Ascending aorta (tissue), 2 donors: ENCODE data around the gene NAGPA. TPM values are rescaled to one million over a fixed set of nuclear protein-coding genes. Genes with fewer than 3 reads are reported as not detected.

Source experiments
- DNase-seq, 2 donors: peaks; one replicate each; pipeline ENCODE4 v3.0.0-alpha.2; 2019; ENCODE audit warnings: low spot score in 2 of 2
- H3K27ac ChIP-seq, 2 donors: fragments of 200-600 bp; sonication (generic); one replicate each; pipeline ENCODE4 v1.5.1; 2016 to 2017; ENCODE audit warnings: mild to moderate bottlenecking in 1 of 2
- H3K27me3 ChIP-seq: fragments of 200-600 bp; sonication (generic); one replicate; pipeline ENCODE4 v1.5.1; 2017
- H3K36me3 ChIP-seq, 2 donors: fragments of 200-600 bp; sonication (generic); one replicate each; pipeline ENCODE4 v1.5.1; 2016
- H3K4me1 ChIP-seq, 2 donors: fragments of 200-600 bp; sonication (generic); one replicate each; pipeline ENCODE4 v1.5.1; 2016 to 2017; ENCODE audit warnings: mild to moderate bottlenecking in 1 of 2
- H3K4me3 ChIP-seq, 2 donors: fragments of 200-600 bp; sonication (generic); one replicate each; pipeline ENCODE4 v1.5.1; 2016 to 2017; ENCODE audit warnings: mild to moderate bottlenecking in 1 of 2
- H3K9me3 ChIP-seq, 2 donors: fragments of 200-600 bp; sonication (generic); one replicate each; pipeline ENCODE4 v1.5.1; 2016
- CTCF ChIP-seq, 3 experiments: fragments of 200-600 bp in 2 of 3; fragments of 450-650 bp in 1 of 3; sonication (generic) in 2 of 3; IDR thresholded peaks; one replicate each; pipeline ENCODE4 v1.5.1; 2016 to 2019; ENCODE audit warnings: antibody characterized with exemption in 3 of 3, mild to moderate bottlenecking in 1 of 3, moderate library complexity in 1 of 3
- intact Hi-C: fragments of 100-400 bp; cut with DNase I; formaldehyde crosslinking; loops from one replicate; pipeline ENCODE4 v1.15.1; 2023
- total RNA-seq: library from RNA; depleted of rRNA; stranded (reverse); fragments of >200 nt; gene quantifications from one replicate; pipeline ENCODE4 v1.1.0, GENCODE V29; 2016

Gene NAGPA
- total RNA-seq, 1 donor from 2014 or later, result 23.0 TPM

- DNase-seq, result no peak
- Histone ChIP-seq H3K27me3 (no peaks in the 10 kb centered on the region), H3K4me1 (peaks cover 0 to 2% of the 10 kb centered on the region in 2 donors), H3K4me3 (no peak overlapping the region), H3K27ac (no peak overlapping the region), H3K9me3 (no peaks in the 10 kb centered on the region), H3K36me3 (no peaks in the 10 kb centered on the region)
- TF ChIP-seq CTCF (IDR thresholded peaks at IDR 0.05), result no peak
- intact Hi-C loops, result no loop called here
Measured at GRCh38 chr16:5064915-5065314, 31.2 kb upstream of the NAGPA start.

- Histone ChIP-seq H3K27ac (no peak overlapping the region), H3K4me1 (peaks cover 0 to 2% of the 10 kb centered on the region in 2 donors), H3K9me3 (no peaks in the 10 kb centered on the region), H3K4me3 (no peak overlapping the region), H3K27me3 (no peaks in the 10 kb centered on the region), H3K36me3 (no peaks in the 10 kb centered on the region)
- TF ChIP-seq CTCF (IDR thresholded peaks at IDR 0.05), result no peak
- intact Hi-C loops, result no loop called here
- DNase-seq, result no peak
Measured at GRCh38 chr16:5062790-5063765, 29.3 kb upstream of the NAGPA start.

GRCh38 chr16:5062051-5062450 is 28.3 kb upstream of the NAGPA start:
- Histone ChIP-seq H3K4me1 (peaks cover 0 to 2% of the 10 kb centered on the region in 2 donors), H3K4me3 (no peak overlapping the region), H3K27me3 (no peaks in the 10 kb centered on the region), H3K27ac (no peak overlapping the region), H3K36me3 (no peaks in the 10 kb centered on the region), H3K9me3 (no peaks in the 10 kb centered on the region)
- no peak for DNase-seq
- intact Hi-C loops, result no loop called here
- TF ChIP-seq CTCF (IDR thresholded peaks at IDR 0.05), result no peak

GRCh38 chr16:5060073-5060641 is 26.4 kb upstream of the NAGPA start:
- H3K36me3 ChIP-seq, result no peaks in the 10 kb centered on the region
- intact Hi-C loops, result no loop called here
- no peak for DNase-seq
- TF ChIP-seq CTCF (IDR thresholded peaks at IDR 0.05), result no peak
- H3K4me1 ChIP-seq, result peaks cover 0 to 2% of the 10 kb centered on the region in 2 donors
- H3K27me3 ChIP-seq, result no peaks in the 10 kb centered on the region
- no peak overlapping the region for H3K27ac ChIP-seq
- no peak overlapping the region for H3K4me3 ChIP-seq
- H3K9me3 ChIP-seq, result no peaks in the 10 kb centered on the region

- no peak for DNase-seq
Measured at GRCh38 chr16:5059386-5060072, 25.8 kb upstream of the NAGPA start.

More at GRCh38 chr16:5059386-5060072, 25.8 kb upstream of the NAGPA start:
- H3K36me3 ChIP-seq, result no peaks in the 10 kb centered on the region
- intact Hi-C loops, result no loop called here
- H3K27ac ChIP-seq, result no peak overlapping the region
- H3K4me1 ChIP-seq, result no peaks in the 10 kb centered on the region
- no peaks in the 10 kb centered on the region for H3K9me3 ChIP-seq
- no peak overlapping the region for H3K4me3 ChIP-seq
- H3K27me3 ChIP-seq, result no peaks in the 10 kb centered on the region
- no peak for TF ChIP-seq CTCF (IDR thresholded peaks at IDR 0.05)
